GM13976 (cell line): ENCODE measurements around the gene YBX1.

Source experiments
- DNase-seq: peaks from one replicate; pipeline ENCODE4 v3.0.0; 2012; ENCODE audit warnings: low spot score
- in situ Hi-C: fragments of 300-500 bp; cut with MboI; formaldehyde crosslinking; loops from one replicate; pipeline ENCODE4 v1.12.0; 2022; ENCODE audit warnings: low sequenced_read_pairs, mixed read lengths, inconsistent platforms; ENCODE audit not compliant: unreplicated experiment
- TF ChIP-seq, protein P1 (sequence below): IDR thresholded peaks from 2 replicates; pipeline ENCODE4 v1.5.1; 2012; ENCODE audit warnings: borderline replicate concordance, mild to moderate bottlenecking; ENCODE audit not compliant: insufficient read depth; ENCODE audit errors: extremely low read depth, missing control alignments, control extremely low read depth

The YBX1 gene

DNA sequence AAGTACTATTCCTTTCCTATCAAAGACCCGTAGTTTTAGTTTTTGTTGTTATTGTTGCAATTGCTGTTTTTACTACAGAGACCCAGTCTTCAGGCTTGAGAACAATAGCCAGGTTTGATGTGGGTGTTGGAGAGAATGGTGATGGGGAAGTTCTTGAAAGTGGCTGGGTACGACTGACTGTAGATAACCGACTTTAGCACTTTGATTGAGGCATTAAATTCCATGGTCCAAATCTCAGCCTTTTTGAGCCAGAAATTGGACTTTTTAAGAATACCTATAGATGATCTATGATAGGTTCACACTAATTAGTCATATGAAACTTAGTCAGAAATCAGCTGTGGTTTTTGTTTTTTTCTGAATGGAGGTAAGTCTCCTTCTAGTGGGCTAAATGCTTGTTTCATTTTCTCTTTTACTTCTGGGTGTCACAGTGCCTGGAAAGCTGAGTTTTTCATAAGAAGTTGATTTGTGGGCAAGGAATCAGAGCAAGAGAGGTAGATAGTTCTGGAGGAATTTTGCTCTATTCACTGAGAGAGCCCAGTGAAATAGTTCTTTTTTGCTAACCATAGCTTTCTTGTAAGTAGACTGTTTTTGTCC, 21.2 kb upstream of the YBX1 start:
- in situ Hi-C loops: no loop called here
- TF ChIP-seq, protein P1, sequence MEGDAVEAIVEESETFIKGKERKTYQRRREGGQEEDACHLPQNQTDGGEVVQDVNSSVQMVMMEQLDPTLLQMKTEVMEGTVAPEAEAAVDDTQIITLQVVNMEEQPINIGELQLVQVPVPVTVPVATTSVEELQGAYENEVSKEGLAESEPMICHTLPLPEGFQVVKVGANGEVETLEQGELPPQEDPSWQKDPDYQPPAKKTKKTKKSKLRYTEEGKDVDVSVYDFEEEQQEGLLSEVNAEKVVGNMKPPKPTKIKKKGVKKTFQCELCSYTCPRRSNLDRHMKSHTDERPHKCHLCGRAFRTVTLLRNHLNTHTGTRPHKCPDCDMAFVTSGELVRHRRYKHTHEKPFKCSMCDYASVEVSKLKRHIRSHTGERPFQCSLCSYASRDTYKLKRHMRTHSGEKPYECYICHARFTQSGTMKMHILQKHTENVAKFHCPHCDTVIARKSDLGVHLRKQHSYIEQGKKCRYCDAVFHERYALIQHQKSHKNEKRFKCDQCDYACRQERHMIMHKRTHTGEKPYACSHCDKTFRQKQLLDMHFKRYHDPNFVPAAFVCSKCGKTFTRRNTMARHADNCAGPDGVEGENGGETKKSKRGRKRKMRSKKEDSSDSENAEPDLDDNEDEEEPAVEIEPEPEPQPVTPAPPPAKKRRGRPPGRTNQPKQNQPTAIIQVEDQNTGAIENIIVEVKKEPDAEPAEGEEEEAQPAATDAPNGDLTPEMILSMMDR: no peak
- DNase-seq: peak; percentile 45

DNA sequence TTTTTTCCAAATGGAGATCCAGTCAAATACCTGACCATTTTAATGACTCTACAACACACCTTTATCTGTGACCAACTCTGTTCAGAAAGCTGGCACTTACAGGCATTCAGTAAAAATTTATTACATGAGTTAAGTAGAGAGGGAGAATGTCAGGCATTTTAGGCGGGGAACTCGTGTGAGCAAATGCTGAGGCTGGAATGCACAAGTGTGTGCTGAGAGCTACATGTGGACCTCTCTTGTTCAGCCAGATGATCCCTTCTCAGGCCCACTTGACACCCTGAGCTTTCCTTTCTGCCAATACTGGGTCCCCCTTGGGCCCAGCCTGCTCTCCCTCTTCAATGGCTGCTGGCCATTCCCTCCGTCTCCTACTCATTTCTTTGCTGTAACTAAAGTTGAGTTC, 12.3 kb upstream of the YBX1 start:
- no peak for DNase-seq
- TF ChIP-seq, protein P1: no peak
- in situ Hi-C loops: no loop called here

DNA sequence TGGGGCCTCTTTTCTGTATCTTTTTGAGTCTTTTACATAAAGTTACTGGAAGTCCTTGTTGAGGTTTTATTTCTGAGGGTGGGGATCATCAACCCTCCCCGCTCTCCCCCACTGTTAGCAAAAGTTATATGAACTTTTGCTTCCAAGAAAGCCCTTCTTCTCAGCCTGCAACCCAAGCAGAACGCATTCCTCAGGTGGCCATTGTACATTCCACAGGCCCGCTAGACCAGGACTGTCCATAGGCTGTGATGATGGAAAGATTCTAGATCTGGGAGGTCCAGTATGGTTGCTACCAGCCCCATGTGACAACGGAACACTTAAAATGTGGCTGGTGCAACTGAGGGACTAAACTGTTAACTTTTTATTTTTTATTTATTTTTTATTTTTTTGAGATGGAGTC, 11.8 kb upstream of the YBX1 start:
- no peak for DNase-seq
- in situ Hi-C loops: no loop called here
- TF ChIP-seq, protein P1: no peak

DNA sequence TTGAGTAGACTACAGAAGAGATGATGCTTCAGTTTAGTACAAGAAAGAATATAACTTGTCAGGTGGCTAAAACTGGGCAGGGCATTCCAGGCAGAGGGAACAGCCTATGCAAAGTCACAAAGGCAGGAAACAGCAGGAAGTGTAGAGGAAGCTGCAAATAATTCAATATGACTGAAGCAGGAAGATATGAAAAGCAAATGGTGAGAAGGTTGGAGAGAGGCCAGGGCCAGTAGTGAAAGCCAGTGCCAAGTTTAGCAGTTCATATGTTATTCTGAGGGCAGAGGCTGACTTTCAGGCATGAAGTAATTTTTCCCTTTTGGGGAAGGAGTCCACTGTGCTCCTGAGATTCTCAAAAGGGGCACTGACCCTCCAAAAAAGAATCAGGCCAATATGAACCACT, 8.0 kb upstream of the YBX1 start:
- no peak for DNase-seq
- in situ Hi-C loops: no loop called here
- TF ChIP-seq, protein P1: no peak

DNA sequence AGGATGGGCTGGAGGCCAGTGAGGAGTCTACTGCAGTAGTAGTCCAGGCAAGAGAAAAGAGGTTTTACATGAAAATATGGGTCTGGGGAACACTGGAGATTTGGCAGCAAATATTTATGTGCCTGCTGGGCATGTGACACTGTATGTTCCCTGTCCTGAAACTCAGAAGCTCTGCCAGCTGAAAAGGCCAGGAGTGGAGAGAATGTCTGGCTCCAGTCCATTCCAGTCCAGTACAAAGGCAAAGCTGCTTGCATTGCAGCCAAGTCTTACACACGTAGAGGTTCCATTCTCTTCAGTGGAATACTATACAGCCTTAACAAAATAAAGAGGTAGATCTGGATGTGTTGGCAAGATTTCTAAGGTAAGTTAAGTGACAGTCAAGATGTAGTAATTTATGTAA, 7.5 kb upstream of the YBX1 start:
- in situ Hi-C loops: no loop called here
- TF ChIP-seq, protein P1: no peak
- DNase-seq: no peak

DNA sequence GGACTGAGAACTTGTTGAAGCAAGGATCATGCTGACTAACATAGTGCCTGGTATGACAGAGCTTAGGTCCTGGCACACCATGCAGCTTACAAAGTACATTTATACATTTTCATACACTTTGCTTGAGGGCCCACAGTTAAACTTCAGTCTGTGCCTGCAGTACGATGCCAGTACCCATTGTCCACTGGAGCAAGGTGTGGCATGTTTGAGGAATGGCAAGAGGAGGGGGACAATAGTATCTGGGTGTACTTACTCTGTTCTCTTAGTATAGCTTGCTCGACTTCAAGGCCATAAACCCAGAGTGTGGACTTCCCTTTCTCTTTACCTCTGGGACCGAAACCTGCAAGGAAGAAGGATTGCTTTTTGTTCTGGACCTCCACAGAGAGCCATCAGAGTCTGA, 6.8 kb upstream of the YBX1 start:
- in situ Hi-C loops: no loop called here
- TF ChIP-seq, protein P1: no peak

More for the DNA sequence above, 6.8 kb upstream of the YBX1 start:
- no peak for DNase-seq
